Measurements from ENCODE around the gene SEC24A.
A peak's percentile ranks its signal among the peaks of the same experiment; 100 is the strongest.
"Not testable (repeated sequence)": the region's sequence is repeated elsewhere in the genome, so short reads cannot be mapped to it uniquely, and the experiment has no call there.

SEC24A gene

DNA sequence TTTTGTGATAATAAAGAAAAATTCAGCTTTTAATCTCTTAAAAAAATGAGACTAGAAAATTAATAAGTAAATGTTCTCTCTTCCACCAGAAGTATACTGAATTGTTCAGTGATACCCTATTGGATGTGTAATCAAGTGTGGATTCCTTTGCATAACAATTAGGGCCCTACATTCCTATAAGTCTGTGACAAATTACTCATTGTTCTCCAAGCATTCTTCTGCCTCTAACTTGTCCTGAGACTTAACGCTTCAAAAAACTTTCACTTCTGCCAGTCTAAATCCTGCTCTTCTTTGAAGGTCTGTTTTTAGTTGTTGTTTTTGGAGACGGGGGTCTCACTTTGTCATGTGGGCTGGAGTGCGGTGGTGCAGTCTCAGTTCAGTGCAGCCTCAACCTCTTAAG, 100.8 kb downstream of the SEC24A start:
- no peak for DNase-seq (ENCODE audit: low spot score)

DNA sequence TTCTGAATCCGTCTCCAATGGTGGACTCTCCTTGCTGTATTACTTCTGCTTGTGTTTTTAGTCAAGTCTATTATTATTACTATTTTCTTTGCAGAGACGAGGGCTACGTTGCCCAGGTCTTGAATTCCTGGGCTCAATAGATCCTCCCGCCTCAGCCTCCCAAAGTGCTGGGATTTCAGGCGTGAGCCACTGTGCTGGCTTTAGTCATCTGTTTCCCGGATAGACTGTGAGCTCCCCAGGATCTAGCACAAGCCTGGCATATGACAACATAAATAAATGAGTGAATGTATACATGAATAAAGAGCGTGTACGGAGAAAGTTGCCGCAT, 109.6 kb downstream of the SEC24A start:
- no peak for DNase-seq (ENCODE audit: low spot score)

DNA sequence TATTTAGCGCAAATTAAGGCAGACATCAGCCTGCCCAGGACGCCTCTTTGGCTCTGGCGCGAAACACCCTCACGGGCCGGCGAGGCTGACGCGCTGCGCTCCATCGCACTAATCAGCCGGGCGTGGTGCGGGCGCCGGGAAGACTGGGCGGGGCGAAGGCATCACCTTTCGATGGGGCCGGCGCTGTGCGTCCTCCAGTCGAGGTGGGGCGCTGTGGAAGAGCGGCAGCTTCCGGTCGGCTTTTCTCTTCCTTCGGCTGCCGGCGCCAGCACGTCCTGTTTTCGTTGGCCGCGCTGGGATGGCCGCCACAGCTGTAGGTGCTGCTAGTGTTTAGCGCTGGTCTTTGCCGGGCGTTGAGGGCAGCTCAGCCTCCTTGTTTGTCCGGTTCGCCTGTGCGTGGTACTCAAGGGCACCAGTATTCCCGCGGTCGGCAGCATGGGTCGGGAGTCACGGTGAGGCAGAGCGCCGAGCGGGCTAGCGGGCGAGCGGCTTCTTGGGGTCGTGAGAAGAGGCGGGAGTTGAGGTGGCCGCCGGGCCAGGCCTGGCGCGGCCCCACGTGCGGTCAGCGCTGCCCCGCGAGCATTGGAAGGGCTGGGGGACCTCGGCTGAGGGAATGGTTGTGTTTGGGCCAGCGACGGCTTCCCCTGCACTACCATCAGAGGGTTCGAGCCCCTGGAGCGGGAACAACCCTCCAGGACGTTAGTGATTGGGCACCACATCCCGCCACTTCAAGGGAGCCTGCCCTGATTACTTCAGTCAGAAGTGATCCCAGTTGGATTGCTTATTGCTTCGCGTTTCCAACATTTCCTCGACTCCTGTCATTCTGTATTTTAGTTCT, 110.1 kb downstream of the SEC24A start, which contains the start of gene DDX46:
DDX46 (plus strand) TSS at position 276 of the 838 bp plus-strand sequence; CDS start at position 436, 160 bp downstream.
- DNase-seq (ENCODE audit: low spot score), result peak; percentile 98

DNA sequence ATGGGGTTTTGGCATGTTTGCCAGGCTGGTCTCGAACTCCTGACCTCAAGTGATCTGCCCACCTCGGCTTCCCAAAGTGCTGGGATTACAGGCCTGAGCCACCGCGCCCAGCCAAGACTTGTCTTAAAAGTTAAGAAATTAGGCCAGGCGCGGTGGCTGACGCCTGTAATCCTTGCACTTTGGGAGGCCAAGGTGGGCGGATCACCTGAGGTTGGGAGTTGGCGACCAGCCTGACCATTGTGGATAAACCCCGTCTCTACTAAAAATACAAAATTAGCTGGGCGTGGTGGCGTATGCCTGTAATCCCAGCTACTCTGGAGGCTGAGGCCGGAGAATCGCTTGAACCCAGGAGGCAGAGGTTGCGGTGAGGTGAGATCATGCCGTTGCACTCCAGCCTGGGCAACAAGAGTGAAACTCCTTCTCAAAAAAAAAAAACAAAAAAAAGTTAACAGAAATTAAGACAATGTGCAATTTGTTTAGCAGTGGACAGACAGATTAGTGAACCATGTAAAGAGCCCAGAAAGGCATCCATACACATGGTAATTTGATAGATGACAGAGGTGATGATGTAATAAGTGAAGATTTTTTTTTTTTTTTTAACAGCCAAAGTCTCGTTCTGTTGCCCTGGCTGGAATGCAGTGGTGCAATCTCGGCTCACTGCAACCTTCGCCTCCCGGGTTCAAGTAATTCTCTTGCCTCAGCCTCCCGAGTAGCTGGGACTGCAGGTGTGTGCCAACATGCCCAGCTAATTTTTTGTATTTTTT, 119.1 kb downstream of the SEC24A start:
- DNase-seq (ENCODE audit: low spot score), result not testable (repeated sequence)

DNA sequence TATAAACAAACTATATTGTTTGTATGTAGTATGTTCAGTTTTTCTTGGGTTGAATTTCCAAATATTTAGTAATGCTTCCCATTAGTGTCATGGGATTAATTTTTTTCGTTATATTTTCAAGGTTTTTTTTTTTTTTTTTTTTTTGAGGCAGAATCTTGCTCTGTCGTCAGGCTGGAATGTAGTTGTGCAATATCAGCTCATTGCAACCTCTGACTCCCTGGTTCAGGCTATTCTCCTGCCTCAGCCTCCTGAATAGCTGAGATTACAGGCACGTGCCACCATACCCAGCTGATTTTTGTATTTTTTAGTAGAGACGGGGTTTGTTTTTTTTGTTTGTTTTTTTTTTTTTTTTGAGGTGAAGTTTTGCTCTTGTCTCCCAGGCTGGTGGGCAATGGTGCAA, 120.6 kb downstream of the SEC24A start:
- no peak for DNase-seq (ENCODE audit: low spot score)

DNA sequence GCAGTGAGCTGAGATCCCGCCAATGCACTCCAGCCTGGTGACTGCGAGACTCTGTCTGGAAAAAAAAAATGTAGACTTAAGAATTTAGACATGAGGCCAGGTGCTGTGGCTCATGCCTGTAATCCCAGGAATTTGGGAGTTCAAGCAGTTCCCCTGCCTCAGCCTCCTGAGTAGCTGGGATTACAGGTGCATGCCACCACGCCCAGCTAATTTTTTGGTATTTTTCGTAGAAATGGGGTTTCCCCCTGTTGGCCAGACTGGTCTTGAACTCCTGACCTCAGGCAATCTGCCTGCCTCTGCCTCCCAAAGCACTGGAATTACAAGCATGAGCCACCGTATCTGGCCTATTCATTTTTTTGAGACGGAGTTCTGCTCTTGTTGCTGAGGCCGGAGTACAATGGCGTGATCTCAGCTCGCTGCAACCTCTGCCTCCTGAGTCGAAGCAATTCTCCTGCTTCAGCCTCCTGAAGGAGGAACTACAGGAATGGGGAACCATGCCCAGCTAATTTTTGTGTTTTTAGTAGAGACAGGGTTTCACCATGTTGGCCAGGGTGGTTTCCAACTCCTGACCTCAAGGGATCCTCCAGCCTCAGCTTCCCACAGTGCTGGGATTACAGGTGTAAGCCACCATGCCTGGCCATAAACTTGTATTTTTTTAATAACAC, 124.0 kb downstream of the SEC24A start:
- DNase-seq (ENCODE audit: low spot score), result no peak

DNA sequence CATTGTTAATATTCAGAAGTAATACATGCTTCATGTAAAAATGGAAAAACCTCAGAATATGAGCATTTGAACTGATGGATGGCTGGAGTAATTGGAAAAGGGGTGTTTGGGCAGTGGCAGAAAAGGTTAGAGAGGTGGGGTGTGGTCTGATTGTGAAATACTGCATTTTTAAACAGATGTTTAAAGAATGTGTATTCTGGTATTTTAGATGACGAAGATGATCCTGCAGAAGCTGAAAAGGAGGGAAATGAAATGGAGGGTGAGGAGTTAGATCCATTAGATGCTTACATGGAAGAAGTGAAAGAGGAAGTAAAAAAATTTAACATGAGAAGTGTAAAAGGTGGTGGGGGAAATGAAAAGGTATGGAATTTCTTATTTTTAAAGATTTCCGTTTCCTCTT, 128.8 kb downstream of the SEC24A start:
- no peak for DNase-seq (ENCODE audit: low spot score)
